Osteocyte (in vitro differentiated cells): ENCODE measurements around the gene CCR1. TPM values are rescaled to one million over a fixed set of nuclear protein-coding genes. Genes with fewer than 3 reads are reported as not detected.

ENCODE experiments used
- DNase-seq: peaks from one replicate; pipeline ENCODE4 v3.0.0; 2021; ENCODE audit warnings: mixed read lengths; ENCODE audit not compliant: unreplicated experiment; ENCODE audit errors: extremely low spot score
- H3K27ac Mint-ChIP-seq: one replicate; pipeline ENCODE4 v1.8.0; 2021; ENCODE audit warnings: mild to moderate bottlenecking, mixed read lengths; ENCODE audit not compliant: unreplicated experiment
- H3K27me3 Mint-ChIP-seq: one replicate; pipeline ENCODE4 v1.8.0; 2021; ENCODE audit warnings: mixed read lengths; ENCODE audit not compliant: unreplicated experiment
- H3K36me3 Mint-ChIP-seq: one replicate; pipeline ENCODE4 v1.8.0; 2021; ENCODE audit warnings: mixed read lengths; ENCODE audit not compliant: unreplicated experiment
- H3K4me1 Mint-ChIP-seq: one replicate; pipeline ENCODE4 v1.8.0; 2021; ENCODE audit warnings: mixed read lengths; ENCODE audit not compliant: unreplicated experiment
- H3K4me3 Mint-ChIP-seq: one replicate; pipeline ENCODE4 v1.8.0; 2021; ENCODE audit warnings: mild to moderate bottlenecking, moderate library complexity, mixed read lengths; ENCODE audit not compliant: unreplicated experiment
- H3K9me3 Mint-ChIP-seq: one replicate; pipeline ENCODE4 v1.8.0; 2021; ENCODE audit warnings: mixed read lengths; ENCODE audit not compliant: unreplicated experiment
- CTCF ChIP-seq: fragments of 200-600 bp; sonication (generic); IDR thresholded peaks from 2 replicates; pipeline ENCODE4 v1.5.0; 2021; ENCODE audit warnings: antibody characterized with exemption, mild to moderate bottlenecking, moderate library complexity
- long read RNA-seq: library from polyadenylated mRNA; unstranded; transcript quantifications from one replicate; pipeline ENCODE4 v2.0.0, GENCODE V29; 2021
- total RNA-seq: library from RNA; stranded (reverse); gene quantifications from 2 replicates; pipeline ENCODE4 v1.2.1, GENCODE V29; 2021

Gene CCR1
- total RNA-seq: not detected in 2 replicates
- long read RNA-seq: 0 reads

GRCh38 chr3:46208167-46208704 is at the start of gene CCR1:
TSS of gene CCR1 (minus strand) at chr3:46208313. CDS start at chr3:46204313, 4,000 bp downstream.
- DNase-seq: no peak
- Mint-ChIP-seq H3K4me3 (no peak within 1 kb of the TSS), H3K9me3 (no peaks in the 10 kb centered on the region), H3K27ac (no peak within 1 kb of the TSS), H3K4me1 (no peaks in the 10 kb centered on the region), H3K36me3 (no peaks in the 10 kb centered on the region), H3K27me3 (peaks cover 4% of the 10 kb centered on the region)
- TF ChIP-seq CTCF: peak; percentile 30

DNA sequence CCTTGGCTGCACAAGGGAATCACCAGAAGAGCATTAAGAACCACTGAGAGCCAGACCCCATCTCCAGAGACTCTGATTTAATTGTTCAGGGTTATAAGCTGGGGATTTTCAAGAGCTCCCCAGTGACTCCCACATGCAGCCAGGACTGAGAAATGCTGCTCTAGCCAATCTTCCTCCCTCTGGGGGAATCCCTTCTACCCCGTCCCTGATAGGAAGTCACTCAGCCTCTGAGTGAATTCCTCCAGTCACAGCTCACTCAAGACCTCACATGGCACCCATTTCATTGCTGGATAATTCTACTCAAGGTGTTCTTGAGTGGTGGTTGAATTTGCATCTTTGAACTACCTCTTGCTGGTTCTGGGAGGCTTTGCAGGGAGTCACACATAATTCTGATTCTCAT is 44.9 kb upstream of the CCR1 start:
- TF ChIP-seq CTCF: no peak
- H3K4me3 Mint-ChIP-seq: no peak overlapping the region
- H3K9me3 Mint-ChIP-seq: no peaks in the 10 kb centered on the region
- DNase-seq: no peak
- no peaks in the 10 kb centered on the region for H3K36me3 Mint-ChIP-seq
- peaks cover 28% of the 10 kb centered on the region for H3K27me3 Mint-ChIP-seq
- H3K27ac Mint-ChIP-seq: no peak overlapping the region
- no peaks in the 10 kb centered on the region for H3K4me1 Mint-ChIP-seq

DNA sequence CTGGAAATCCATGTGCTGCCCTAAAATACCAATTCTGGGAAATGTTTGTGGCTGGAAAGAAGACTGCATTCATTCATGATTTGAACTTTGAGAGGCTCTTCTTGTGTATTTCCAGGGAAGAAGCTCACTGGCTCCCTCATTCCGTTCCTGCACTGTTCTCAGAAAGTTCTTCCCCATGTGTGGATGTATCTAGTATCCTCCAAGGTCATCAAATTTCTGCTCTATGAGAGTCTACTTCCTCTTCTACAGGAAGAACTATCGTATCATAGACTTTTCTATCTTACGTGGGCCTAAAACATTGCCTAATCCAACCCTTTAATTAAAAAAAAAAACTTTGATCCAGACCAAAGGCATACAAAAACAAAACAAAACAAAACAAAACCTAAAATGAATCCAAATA is 37.0 kb upstream of the CCR1 start:
- Mint-ChIP-seq H3K9me3 (no peaks in the 10 kb centered on the region), H3K36me3 (no peaks in the 10 kb centered on the region), H3K27ac (no peak overlapping the region), H3K27me3 (peaks cover 24% of the 10 kb centered on the region), H3K4me1 (no peaks in the 10 kb centered on the region), H3K4me3 (no peak overlapping the region)
- no peak for TF ChIP-seq CTCF
- DNase-seq: no peak

DNA sequence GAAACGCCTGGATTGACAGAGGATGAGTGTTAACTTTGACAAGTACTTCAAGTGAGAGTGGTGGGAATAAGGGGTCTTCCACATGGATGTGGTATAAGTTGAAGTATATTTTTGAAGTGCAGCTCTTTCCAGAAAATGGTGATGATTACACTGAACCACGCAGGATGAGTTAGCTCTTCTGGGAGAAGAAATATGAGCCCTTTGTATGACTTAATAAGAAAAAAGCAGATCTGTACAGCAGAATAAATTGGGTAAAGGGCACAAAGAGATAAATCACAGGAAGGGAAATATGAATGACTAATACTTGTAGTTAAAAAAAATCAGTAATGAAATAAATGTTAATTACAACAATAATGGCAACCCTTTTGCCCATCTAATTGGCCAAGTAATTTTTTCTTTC is 35.4 kb upstream of the CCR1 start:
- Mint-ChIP-seq H3K27me3 (peaks cover 33% of the 10 kb centered on the region), H3K9me3 (no peaks in the 10 kb centered on the region), H3K4me1 (no peaks in the 10 kb centered on the region), H3K27ac (no peak overlapping the region), H3K4me3 (no peak overlapping the region), H3K36me3 (no peaks in the 10 kb centered on the region)
- DNase-seq: no peak
- TF ChIP-seq CTCF: no peak

DNA sequence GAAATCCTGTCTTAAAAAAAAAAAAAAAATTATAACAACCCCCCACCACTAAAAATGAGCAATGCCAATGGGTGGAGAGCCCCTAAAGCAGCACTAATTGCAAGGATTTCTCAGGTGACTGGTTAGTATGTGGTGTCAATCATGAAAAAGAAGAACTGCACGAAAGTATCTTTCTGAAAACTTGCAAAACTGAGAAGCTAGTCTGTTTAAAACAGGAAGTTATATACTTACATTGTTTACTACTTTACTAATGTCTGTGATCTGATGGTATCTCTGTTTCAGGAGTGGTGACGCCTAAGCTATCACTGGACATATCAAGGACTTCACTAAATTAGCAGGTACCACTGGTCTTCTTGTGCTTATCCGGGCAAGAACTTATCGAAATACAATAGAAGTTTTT is 34.0 kb upstream of the CCR1 start, which contains the start of gene CCR3:
Gene CCR3, plus strand, starts transcription at position 341 of the 400 bp plus-strand sequence. CDS start 22,699 bp downstream, outside the sequence.
- H3K4me3 Mint-ChIP-seq: no peak within 1 kb of the TSS

More for the DNA sequence above, 34.0 kb upstream of the CCR1 start, which contains the start of gene CCR3:
- Mint-ChIP-seq H3K4me1 (no peaks in the 10 kb centered on the region), H3K36me3 (no peaks in the 10 kb centered on the region), H3K9me3 (no peaks in the 10 kb centered on the region), H3K27me3 (peaks cover 44% of the 10 kb centered on the region), H3K27ac (no peak within 1 kb of the TSS)
- TF ChIP-seq CTCF: no peak
- no peak for DNase-seq
